Breast epithelium (tissue), 4 donors: Measurements from ENCODE around the gene GNPTAB. TPM values are rescaled to one million over a fixed set of nuclear protein-coding genes. Genes with fewer than 3 reads are reported as not detected.

Source experiments
- DNase-seq, 2 donors: peaks; one replicate each; pipeline ENCODE4 v3.0.0-alpha.2; 2019; ENCODE audit warnings: low spot score in 2 of 2
- H3K27ac ChIP-seq, 2 donors: fragments of 200-600 bp; sonication (generic) in 1 of 2; one replicate each; pipeline ENCODE4 v1.5.1; 2016 to 2019; ENCODE audit warnings: mild to moderate bottlenecking in 1 of 2
- H3K27me3 ChIP-seq, 2 donors: fragments of 200-600 bp; sonication (generic) in 1 of 2; one replicate each; pipeline versions ENCODE4 v1.5.1 to v1.6.0; 2017 to 2019; ENCODE audit warnings: control low read depth in 1 of 2, mild to moderate bottlenecking in 1 of 2
- H3K36me3 ChIP-seq: fragments of 200-600 bp; one replicate; pipeline ENCODE4 v1.5.1; 2019
- H3K4me1 ChIP-seq, 2 donors: fragments of 200-600 bp; sonication (generic); one replicate each; pipeline ENCODE4 v1.5.1; 2016 to 2019; ENCODE audit warnings: control low read depth in 1 of 2
- H3K4me3 ChIP-seq, 3 donors: fragments of 200-600 bp; sonication (generic); 1 replicate in 2 of 3; 2 replicates in 1 of 3; pipeline ENCODE4 v1.5.1; 2016 to 2019; ENCODE audit warnings: mild to moderate bottlenecking in 3 of 3, moderate library complexity in 2 of 3
- H3K9me3 ChIP-seq, 2 donors: fragments of 200-600 bp; sonication (generic) in 1 of 2; one replicate each; pipeline ENCODE4 v1.5.1; 2016 to 2019; ENCODE audit warnings: control low read depth in 1 of 2
- CTCF ChIP-seq, 3 donors: fragments of 450-650 bp; IDR thresholded peaks; one replicate each; pipeline ENCODE4 v1.5.1; 2016 to 2017; ENCODE audit warnings: antibody characterized with exemption in 3 of 3, mild to moderate bottlenecking in 3 of 3, moderate library complexity in 3 of 3
- POLR2A ChIP-seq: fragments of 450-650 bp; IDR thresholded peaks from one replicate; pipeline ENCODE4 v1.6.1; 2016; ENCODE audit warnings: antibody characterized with exemption, mild to moderate bottlenecking, moderate library complexity
- POLR2AphosphoS5 ChIP-seq, 3 donors: sonication (generic); formaldehyde crosslinking; IDR thresholded peaks; one replicate each; pipeline ENCODE4 v1.6.1; 2017; ENCODE audit warnings: antibody characterized with exemption in 3 of 3
- intact Hi-C: fragments of 100-400 bp; cut with DNase I; formaldehyde crosslinking; loops from one replicate; pipeline ENCODE4 v1.15.1; 2023; ENCODE audit warnings: low total_unique reads
- total RNA-seq, 3 donors: library from RNA; depleted of rRNA; stranded (reverse); fragments of >200 nt; gene quantifications; one replicate each; pipeline ENCODE4 v1.1.0, GENCODE V29; 2016

Gene GNPTAB
- total RNA-seq, 3 donors from 2014 or later = 37.4 to 59.0 (median 39.7) TPM

GRCh38 chr12:101799774-101800173, 31.0 kb downstream of the GNPTAB start:
- no peaks in the 10 kb centered on the region for H3K27me3 ChIP-seq
- no peaks in the 10 kb centered on the region for H3K36me3 ChIP-seq
- H3K27ac ChIP-seq = no peak overlapping the region
- no peaks in the 10 kb centered on the region for H3K9me3 ChIP-seq
- H3K4me3 ChIP-seq = no peak overlapping the region
- no peak for DNase-seq
- no peaks in the 10 kb centered on the region for H3K4me1 ChIP-seq
- intact Hi-C loops = no loop called here
- TF ChIP-seq CTCF (IDR thresholded peaks at IDR 0.05) (no peak), POLR2A (no peak), POLR2AphosphoS5 (IDR thresholded peaks at IDR 0.05) (no peak)

GRCh38 chr12:101795786-101796185, 35.0 kb downstream of the GNPTAB start:
- Histone ChIP-seq H3K4me1 (no peaks in the 10 kb centered on the region), H3K27me3 (no peaks in the 10 kb centered on the region), H3K4me3 (no peak overlapping the region), H3K27ac (no peak overlapping the region), H3K9me3 (no peaks in the 10 kb centered on the region), H3K36me3 (no peaks in the 10 kb centered on the region)
- intact Hi-C loops = no loop called here
- no peak for TF ChIP-seq CTCF (IDR thresholded peaks at IDR 0.05)
- DNase-seq = no peak

GRCh38 chr12:101795013-101795412, 35.7 kb downstream of the GNPTAB start:
- TF ChIP-seq POLR2A (no peak), CTCF (IDR thresholded peaks at IDR 0.05) (no peak), POLR2AphosphoS5 (IDR thresholded peaks at IDR 0.05) (no peak)
- Histone ChIP-seq H3K36me3 (no peaks in the 10 kb centered on the region), H3K27ac (no peak overlapping the region), H3K4me1 (no peaks in the 10 kb centered on the region), H3K4me3 (no peak overlapping the region), H3K9me3 (no peaks in the 10 kb centered on the region), H3K27me3 (no peaks in the 10 kb centered on the region)
- intact Hi-C loops = no loop called here
- DNase-seq = no peak

GRCh38 chr12:101794574-101794973, 36.2 kb downstream of the GNPTAB start:
- Histone ChIP-seq H3K4me1 (no peaks in the 10 kb centered on the region), H3K4me3 (no peak overlapping the region), H3K9me3 (no peaks in the 10 kb centered on the region), H3K27ac (no peak overlapping the region), H3K27me3 (no peaks in the 10 kb centered on the region), H3K36me3 (no peaks in the 10 kb centered on the region)
- no peak for TF ChIP-seq POLR2A
- DNase-seq = no peak
- intact Hi-C loops = no loop called here

- no peak overlapping the region for H3K27ac ChIP-seq
- no peaks in the 10 kb centered on the region for H3K36me3 ChIP-seq
- TF ChIP-seq POLR2AphosphoS5 (IDR thresholded peaks at IDR 0.05) = no peak
- no peak for TF ChIP-seq CTCF (IDR thresholded peaks at IDR 0.05)
- no peak for TF ChIP-seq POLR2A
- intact Hi-C loops = no loop called here
- no peaks in the 10 kb centered on the region for H3K9me3 ChIP-seq
- no peaks in the 10 kb centered on the region for H3K27me3 ChIP-seq
- no peak overlapping the region for H3K4me3 ChIP-seq
- H3K4me1 ChIP-seq = no peaks in the 10 kb centered on the region
- no peak for DNase-seq
These were observed 37.4 kb downstream of the GNPTAB start for GRCh38 chr12:101793401-101793800.
